HG03135 (cell line): ENCODE data around the gene SLC1A2.

Experiments used
- ATAC-seq: cut with Tn5 transposase; IDR thresholded peaks from one replicate; pipeline ENCODE4 v1.9.1; 2021; ENCODE audit warnings: mild to moderate bottlenecking, moderate library complexity; ENCODE audit not compliant: unreplicated experiment

SLC1A2 gene

GRCh38 chr11:35414311-35414710 is 5.0 kb downstream of the SLC1A2 start:
- ATAC-seq = no peak

GRCh38 chr11:35413598-35413997 is 5.8 kb downstream of the SLC1A2 start:
- no peak for ATAC-seq

GRCh38 chr11:35412285-35412684 is 7.1 kb downstream of the SLC1A2 start:
- no peak for ATAC-seq

- no peak for ATAC-seq
Measured at GRCh38 chr11:35407041-35407440, 12.3 kb downstream of the SLC1A2 start.

GRCh38 chr11:35404388-35404775 is 15.0 kb downstream of the SLC1A2 start:
- ATAC-seq = no peak

- ATAC-seq = no peak
Measured at GRCh38 chr11:35403765-35404387, 15.5 kb downstream of the SLC1A2 start.

- no peak for ATAC-seq
Measured at GRCh38 chr11:35402751-35403660, 16.4 kb downstream of the SLC1A2 start.

GRCh38 chr11:35398881-35399280 is 20.5 kb downstream of the SLC1A2 start:
- ATAC-seq = no peak

GRCh38 chr11:35394941-35395340 is 24.4 kb downstream of the SLC1A2 start:
- no peak for ATAC-seq

- no peak for ATAC-seq
Measured at GRCh38 chr11:35393098-35393497, 26.3 kb downstream of the SLC1A2 start.

GRCh38 chr11:35391922-35392688 is 27.3 kb downstream of the SLC1A2 start:
- ATAC-seq = no peak

- peak; percentile 89 for ATAC-seq
Measured at GRCh38 chr11:35390737-35391682, 28.3 kb downstream of the SLC1A2 start.

GRCh38 chr11:35389897-35390465 is 29.4 kb downstream of the SLC1A2 start:
- ATAC-seq = no peak

GRCh38 chr11:35389112-35389511 is 30.2 kb downstream of the SLC1A2 start:
- ATAC-seq = no peak

- no peak for ATAC-seq
Measured at GRCh38 chr11:35388061-35388460, 31.3 kb downstream of the SLC1A2 start.

- ATAC-seq = no peak
Measured at GRCh38 chr11:35387111-35387982, 32.0 kb downstream of the SLC1A2 start.

GRCh38 chr11:35383953-35384352 is 35.4 kb downstream of the SLC1A2 start:
- ATAC-seq = no peak

- no peak for ATAC-seq
Measured at GRCh38 chr11:35381709-35382322, 37.5 kb downstream of the SLC1A2 start.

GRCh38 chr11:35380603-35381002 is 38.8 kb downstream of the SLC1A2 start:
- ATAC-seq = no peak
